Stomach (tissue), 4 donors: ENCODE data around the gene ANKS1B.

Experiments
- POLR2A ChIP-seq, 4 donors: fragments of 450-650 bp; IDR thresholded peaks; one replicate each; pipeline ENCODE4 v1.6.1; 2016; ENCODE audit warnings: antibody characterized with exemption in 4 of 4, control low read depth in 2 of 4, mild to moderate bottlenecking in 1 of 4, moderate library complexity in 1 of 4
- POLR2AphosphoS5 ChIP-seq, 3 donors: sonication (generic); formaldehyde crosslinking; IDR thresholded peaks; one replicate each; pipeline ENCODE4 v1.6.1; 2016; ENCODE audit warnings: antibody characterized with exemption in 3 of 3
- TF ChIP-seq, protein P1 (sequence below), 7 experiments: fragments of 450-650 bp in 4 of 7; fragments of 200-600 bp in 3 of 7; sonication (generic) in 3 of 7; IDR thresholded peaks; one replicate each; pipeline ENCODE4 v1.5.1; 2016 to 2019; ENCODE audit warnings: antibody characterized with exemption in 7 of 7, control low read depth in 2 of 7, mild to moderate bottlenecking in 1 of 7

GRCh38 chr12:99680276-99680675 is 304.5 kb downstream of the ANKS1B start:
- TF ChIP-seq, protein P1, sequence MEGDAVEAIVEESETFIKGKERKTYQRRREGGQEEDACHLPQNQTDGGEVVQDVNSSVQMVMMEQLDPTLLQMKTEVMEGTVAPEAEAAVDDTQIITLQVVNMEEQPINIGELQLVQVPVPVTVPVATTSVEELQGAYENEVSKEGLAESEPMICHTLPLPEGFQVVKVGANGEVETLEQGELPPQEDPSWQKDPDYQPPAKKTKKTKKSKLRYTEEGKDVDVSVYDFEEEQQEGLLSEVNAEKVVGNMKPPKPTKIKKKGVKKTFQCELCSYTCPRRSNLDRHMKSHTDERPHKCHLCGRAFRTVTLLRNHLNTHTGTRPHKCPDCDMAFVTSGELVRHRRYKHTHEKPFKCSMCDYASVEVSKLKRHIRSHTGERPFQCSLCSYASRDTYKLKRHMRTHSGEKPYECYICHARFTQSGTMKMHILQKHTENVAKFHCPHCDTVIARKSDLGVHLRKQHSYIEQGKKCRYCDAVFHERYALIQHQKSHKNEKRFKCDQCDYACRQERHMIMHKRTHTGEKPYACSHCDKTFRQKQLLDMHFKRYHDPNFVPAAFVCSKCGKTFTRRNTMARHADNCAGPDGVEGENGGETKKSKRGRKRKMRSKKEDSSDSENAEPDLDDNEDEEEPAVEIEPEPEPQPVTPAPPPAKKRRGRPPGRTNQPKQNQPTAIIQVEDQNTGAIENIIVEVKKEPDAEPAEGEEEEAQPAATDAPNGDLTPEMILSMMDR (IDR thresholded peaks at IDR 0.05): no peak
- no peak for TF ChIP-seq POLR2AphosphoS5 (IDR thresholded peaks at IDR 0.05)
- no peak for TF ChIP-seq POLR2A (IDR thresholded peaks at IDR 0.05)
